ENCODE data around the gene DCC. TPM values are rescaled to one million over a fixed set of nuclear protein-coding genes. Genes with fewer than 3 reads are reported as not detected.

Gene DCC
- total and polyA plus RNA-seq, 2 of the 8 experiments (the other 6 are each of a cell fraction or from before 2014, with no cell fraction given): 0.14 to 1.4 TPM

DNA sequence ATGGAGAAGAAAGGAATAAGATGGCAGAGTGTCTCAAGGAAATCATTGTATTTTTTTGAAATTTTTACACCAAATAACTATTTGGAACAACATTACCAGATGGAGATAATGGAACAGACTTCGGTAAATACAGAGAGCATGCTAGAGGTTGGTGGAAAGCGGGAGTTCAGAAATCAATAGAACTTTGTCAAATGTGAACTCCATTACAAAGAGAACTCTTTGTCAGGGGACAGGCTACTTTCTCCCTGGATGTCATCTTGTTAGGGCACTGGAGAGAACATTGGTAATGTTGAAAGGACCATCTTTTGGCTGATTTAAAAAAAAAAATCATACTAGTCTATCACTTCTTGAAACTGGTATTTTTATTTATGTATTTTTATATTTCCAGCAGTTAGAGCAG lies 30.8 kb downstream of the DCC start (continued):
- TF ChIP-seq, protein P1, sequence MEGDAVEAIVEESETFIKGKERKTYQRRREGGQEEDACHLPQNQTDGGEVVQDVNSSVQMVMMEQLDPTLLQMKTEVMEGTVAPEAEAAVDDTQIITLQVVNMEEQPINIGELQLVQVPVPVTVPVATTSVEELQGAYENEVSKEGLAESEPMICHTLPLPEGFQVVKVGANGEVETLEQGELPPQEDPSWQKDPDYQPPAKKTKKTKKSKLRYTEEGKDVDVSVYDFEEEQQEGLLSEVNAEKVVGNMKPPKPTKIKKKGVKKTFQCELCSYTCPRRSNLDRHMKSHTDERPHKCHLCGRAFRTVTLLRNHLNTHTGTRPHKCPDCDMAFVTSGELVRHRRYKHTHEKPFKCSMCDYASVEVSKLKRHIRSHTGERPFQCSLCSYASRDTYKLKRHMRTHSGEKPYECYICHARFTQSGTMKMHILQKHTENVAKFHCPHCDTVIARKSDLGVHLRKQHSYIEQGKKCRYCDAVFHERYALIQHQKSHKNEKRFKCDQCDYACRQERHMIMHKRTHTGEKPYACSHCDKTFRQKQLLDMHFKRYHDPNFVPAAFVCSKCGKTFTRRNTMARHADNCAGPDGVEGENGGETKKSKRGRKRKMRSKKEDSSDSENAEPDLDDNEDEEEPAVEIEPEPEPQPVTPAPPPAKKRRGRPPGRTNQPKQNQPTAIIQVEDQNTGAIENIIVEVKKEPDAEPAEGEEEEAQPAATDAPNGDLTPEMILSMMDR (IDR thresholded peaks at IDR 0.05; ENCODE audit: control extremely low read depth in 1 of 3, insufficient read depth in 1 of 3, low read depth in 1 of 3, low read length in 3 of 3): no peak
- TF ChIP-seq POLR2A (IDR thresholded peaks at IDR 0.05; ENCODE audit: control extremely low read depth in 1 of 2, low read depth in 2 of 2, low read length in 2 of 2): no peak
- TF ChIP-seq HDAC6 (IDR thresholded peaks at IDR 0.05; ENCODE audit: low read depth, low read length): no peak
- TF ChIP-seq EP300 (IDR thresholded peaks at IDR 0.05; ENCODE audit: borderline replicate concordance in 1 of 2, low read depth in 2 of 2, low read length in 2 of 2): no peak

Data from H1 (cell line).